SW 1271 (cell line): ENCODE measurements around the gene EHMT2.
"Not testable (repeated sequence)": the region's sequence is repeated elsewhere in the genome, so short reads cannot be mapped to it uniquely, and the experiment has no call there.

Experiments
- DNase-seq, 2 experiments: peaks; one replicate each; lab custom pipeline; 2025; lab: John Stamatoyannopoulos, UW

Gene EHMT2

DNA sequence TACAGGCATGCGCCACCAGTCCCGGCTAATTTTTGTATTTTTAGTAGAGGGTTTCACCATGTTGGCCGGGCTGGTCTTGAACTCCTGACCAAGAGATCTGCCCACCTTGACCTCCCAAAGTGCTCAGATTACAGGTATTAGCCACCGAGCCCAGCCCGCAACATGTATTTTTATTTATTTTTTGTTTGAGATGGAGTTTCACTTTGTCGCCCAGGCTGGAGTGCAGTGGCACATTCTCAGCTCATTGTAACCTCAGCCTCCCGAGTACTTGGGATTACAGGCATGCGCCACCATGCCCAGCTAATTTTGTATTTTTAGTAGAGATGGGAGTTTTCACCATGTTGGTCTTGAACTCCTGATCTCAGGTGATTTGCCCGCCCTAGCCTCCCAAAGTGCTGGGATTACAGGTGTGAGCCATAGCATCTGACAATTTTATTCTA is 59.4 kb downstream of the EHMT2 start:
- DNase-seq, result not testable (repeated sequence)

DNA sequence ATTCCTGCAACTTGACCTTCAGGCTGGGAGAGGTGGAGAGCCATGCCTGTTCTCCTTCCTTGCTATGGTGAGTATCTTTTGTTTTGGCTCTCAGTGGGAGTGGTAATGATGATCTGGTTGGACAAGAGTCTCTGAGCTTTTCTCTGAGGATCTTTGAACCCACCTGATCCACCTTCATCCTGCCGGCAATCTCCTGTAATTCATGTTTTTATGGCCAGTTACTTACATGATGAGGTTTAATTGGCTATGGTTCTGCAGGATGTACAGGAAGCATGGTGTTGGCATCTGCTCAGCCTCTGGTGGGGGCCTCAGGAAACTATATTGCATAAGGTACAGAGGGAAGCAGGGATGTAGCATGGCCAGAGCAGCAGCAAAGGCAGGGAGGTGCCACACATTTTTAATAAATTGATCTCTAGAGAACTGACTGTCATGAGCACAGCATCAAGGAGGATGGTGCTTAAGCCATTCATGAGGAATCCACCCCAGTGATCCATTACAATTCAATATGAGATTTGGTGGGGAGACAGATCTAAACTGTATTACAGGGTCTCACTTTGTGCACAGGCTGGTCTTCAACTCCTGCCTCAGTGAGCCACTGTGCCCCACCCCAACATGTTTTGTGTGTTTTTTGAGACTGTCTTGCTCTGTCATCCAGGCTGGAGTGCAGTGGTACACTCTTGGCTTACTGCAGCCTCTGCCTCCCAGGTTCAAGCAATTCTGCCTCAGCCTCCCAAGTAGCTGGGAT is 60.0 kb downstream of the EHMT2 start:
- no peak for DNase-seq

DNA sequence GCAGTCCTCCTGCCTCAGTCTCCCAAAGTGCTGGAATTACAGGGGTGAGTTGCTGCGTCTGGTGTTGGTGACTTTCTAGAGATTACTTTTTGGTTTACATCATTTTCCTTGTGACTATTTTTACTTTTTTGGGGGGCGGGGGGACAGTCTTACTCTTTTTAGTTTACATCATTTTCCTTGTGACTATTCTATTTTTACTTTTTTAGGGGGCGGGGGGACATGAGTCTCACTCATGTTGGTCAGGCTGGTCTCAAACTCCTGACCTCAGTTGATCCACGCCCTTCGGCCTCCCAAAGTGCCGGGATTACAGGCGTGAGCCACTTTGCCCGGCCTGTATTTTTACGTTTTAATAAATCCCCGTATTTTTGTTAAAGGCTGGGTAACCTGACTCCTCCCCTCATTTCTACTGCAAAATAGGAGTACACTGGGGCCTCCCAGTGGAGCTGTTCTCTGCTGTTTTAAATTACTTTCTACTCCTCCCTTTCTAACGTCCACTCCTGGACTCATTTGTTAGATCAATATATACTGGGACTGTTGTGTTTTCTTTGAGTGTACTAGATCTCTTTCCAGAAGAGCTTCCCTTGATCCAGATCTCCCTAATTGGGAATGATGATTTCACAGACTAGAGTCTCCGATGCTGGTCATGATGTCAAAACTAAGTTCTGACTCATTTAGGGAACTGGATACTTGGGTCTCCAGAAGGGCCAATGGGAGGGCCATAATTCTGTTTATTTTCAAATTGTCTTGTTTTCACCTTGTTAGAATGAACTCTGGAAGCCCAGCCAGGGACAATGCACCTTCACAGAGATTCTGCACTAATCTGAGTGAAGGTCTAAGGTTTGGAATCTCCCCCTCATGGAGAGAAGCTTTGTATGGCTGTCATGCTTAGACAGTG is 60.8 kb downstream of the EHMT2 start:
- DNase-seq, result no peak

DNA sequence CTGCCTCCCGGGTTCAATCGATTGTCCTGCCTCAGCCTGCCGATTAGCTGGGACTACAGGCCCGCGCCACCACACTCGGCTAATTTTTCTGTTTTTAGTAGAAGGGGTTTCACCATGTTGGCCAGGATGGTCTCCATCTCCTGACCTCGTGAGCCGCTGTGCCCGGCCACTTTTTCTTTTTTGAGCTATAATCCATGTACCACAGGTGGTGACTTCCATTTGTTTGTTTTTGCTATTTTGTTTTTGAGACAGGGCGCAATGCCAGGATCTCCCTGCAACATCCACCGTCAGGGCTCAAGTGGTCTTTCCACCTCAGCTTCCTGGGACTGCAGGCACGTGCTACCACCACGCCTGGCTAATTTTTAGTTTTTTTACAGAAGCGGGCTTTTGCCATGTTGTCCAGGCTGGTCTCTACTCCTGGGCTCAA is 61.4 kb downstream of the EHMT2 start:
- DNase-seq, result no peak

DNA sequence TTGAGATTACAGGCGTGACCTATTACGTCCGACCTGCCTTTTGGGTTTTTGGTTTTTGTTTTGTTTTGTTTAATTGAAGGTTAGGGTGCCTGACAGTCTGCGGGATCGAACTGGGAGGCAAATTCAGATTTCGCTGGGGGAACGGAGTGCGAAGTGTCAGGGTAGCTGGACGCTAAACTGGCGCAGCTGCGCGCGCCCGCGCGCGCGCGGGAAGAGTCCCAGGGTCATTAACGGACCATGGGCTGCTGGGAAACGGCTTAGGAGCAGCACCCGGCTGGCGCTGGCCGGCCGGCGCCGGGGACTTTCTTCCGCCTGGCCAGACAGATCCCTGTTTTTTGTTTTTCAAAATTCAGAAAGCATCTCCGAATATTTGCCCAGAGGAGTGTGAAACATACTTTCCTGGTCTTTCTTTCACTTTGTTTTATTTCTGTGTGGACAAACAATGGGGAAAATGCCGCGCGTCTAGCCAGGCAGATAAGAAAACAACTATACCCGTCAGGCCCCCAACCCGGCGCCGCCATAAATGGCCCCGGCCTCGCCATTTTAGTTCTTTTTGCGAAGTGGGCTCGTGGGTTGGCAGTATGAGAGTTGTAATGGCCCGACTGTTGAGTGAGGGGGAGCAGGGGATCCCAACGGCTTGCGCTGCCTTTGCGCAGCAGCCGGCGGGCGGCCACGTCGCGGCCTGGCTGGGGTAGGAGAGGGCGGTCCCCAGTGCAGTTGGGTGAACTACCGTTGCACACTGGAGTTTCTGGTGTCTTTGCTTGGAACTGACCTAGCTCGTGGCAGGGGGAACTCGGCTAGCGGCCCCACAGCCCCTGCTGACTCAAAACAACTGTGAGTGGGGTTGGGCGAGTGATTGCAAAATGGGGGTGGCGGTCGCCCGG is 62.9 kb downstream of the EHMT2 start:
- DNase-seq, result peak; percentile 50 to 91

DNA sequence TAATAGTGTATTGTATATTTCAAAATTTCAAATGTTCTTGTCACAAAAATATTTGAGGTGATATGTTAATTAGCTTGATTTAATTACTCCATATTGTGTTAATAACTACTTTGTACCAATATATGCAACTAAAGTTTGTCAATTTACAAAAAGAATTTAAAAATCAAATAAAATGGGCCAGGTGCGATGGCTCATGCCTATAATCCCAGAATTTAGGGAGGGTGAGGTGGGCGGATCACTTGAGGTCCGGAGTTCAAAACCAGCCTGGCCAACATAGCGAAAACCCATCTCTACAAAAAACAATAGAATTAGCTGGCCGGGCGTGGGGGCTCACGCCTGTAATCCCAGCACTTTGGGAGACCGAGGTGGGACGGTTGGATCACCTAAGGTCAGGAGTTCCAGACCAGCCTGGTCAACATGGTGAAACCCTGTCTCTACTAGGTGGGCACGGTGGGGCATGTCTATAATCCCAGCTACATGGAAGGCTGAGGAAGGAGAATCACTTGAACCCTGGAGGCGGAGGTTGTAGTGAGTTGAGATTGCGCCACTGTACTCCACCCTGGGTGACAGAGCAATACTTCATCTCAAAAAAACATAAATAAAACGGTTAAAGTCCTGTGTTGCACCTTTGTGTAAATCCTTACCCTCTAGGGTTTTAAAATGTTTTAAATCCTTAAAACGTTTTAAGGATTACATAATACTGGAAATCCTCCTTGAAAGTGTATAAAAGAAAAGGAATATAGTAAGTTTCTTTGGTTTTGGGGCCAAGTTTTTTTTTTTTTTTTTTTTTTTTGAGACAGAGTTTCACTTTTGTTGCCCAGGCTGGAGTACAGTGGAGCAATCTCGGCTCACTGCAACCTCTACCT is 65.9 kb downstream of the EHMT2 start:
- no peak for DNase-seq

DNA sequence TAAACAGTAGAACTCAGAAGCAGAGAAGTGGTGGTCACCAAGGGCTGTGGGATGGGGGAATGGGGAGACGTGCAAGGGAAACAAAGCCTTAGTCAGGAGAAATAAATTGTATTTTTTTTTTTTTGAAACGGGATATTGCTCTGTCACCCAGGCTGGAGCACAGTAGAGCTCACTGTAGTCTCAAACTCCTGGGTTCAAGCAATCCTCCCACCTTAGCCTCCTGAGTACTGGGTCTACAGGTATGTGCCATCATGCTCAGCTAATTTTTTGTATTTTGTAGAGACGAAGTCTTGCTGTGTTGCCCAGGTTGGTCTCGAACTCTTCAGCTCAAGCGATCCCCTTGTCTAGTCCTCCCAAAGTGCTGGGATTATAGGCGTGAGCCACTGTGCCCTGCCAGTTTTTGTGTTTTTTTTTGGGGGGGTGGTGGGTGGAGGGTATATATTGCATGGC is 66.6 kb downstream of the EHMT2 start:
- no peak for DNase-seq
